SU-DHL-6 (cell line): Measurements from ENCODE around the gene MRPS11.

Experiments
- CTCF ChIP-seq: fragments of 200-600 bp; sonication (generic); IDR thresholded peaks from one replicate; pipeline ENCODE4 v1.5.1; 2017; ENCODE audit warnings: antibody characterized with exemption, mild to moderate bottlenecking, low read length, moderate library complexity; ENCODE audit not compliant: insufficient read depth, poor library complexity, severe bottlenecking
- EZH2phosphoT487 ChIP-seq: fragments of 200-600 bp; sonication (generic), shearing (Covaris generic); conservative IDR thresholded peaks from 2 replicates; pipeline ENCODE4 v1.6.1; 2018; ENCODE audit warnings: mild to moderate bottlenecking, antibody characterized with exemption, low read length, moderate library complexity, mixed read lengths

DNA sequence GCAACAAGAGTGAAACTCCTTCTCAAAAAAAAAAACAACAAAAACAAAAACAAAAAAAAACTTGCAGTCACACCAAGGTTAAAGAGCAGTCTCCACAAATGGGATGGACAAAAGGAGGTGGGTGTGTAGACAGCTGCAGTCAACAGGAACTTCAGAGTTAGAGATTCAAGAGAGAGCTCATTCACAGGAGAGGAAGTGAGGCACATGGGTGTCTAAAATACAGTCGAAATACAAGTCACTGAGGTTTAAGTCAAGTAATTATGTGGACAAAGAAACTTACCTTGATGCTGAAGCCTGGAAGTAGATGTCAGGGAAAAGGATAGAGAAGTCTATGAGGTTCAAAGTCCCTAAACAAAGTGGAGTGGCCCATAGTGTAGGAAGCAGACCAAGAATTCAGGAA, 14.8 kb downstream of the MRPS11 start:
- TF ChIP-seq CTCF = no peak
- no peak for TF ChIP-seq EZH2phosphoT487
